HCT116 (cell line): ENCODE results near the gene BIN2. TPM values are rescaled to one million over a fixed set of nuclear protein-coding genes. Genes with fewer than 3 reads are reported as not detected.

Experiments used
- ATAC-seq: fragments of 200-7000 bp; cut with Tn5 transposase; 2 replicates; pipeline ENCODE4 v1.9.1; 2020; ENCODE audit warnings: mild to moderate bottlenecking, moderate library complexity
- BruUV-seq: library from RNA; stranded (reverse); fragments of 400-500 nt; replicated peaks from 2 replicates; lab custom pipeline; 2021; lab: Mats Ljungman, UMichigan
- CTCF ChIA-PET: fragments of 300-600 bp; sonication (Branson Sonifier 250); formaldehyde crosslinking; loops from one replicate; lab custom pipeline; 2021; ENCODE audit warnings: antibody characterized with exemption; lab: Charles Lee
- POLR2A ChIA-PET: fragments of 300-600, 350-600 bp; sonication (Branson Sonifier 250); formaldehyde crosslinking; loops from one replicate; lab custom pipeline; 2021; ENCODE audit warnings: antibody characterized with exemption; lab: Charles Lee
- RAD21 ChIA-PET, 2 experiments: fragments of 300-600 bp; sonication (Branson Sonifier 250); formaldehyde crosslinking; loops; one replicate each; lab custom pipeline; 2023; ENCODE audit warnings: low total read pairs in 2 of 2; ENCODE audit not compliant: uncharacterized antibody in 2 of 2, unreplicated experiment in 2 of 2, low non-redundant PET in 1 of 2; lab: Charles Lee
- DNase-seq: peaks from one replicate; pipeline ENCODE4 v3.0.0-alpha.2; 2010; ENCODE audit warnings: low read depth, low spot score
- H2AFZ ChIP-seq: fragments of 200-600 bp; shearing (Covaris generic), sonication (generic); 2 replicates; pipeline ENCODE4 v1.6.1; 2017; ENCODE audit warnings: low read depth, mixed run types, mixed read lengths, antibody characterized with exemption, low read length; ENCODE audit not compliant: poor library complexity, severe bottlenecking
- H3K27ac ChIP-seq: 2 replicates; pipeline ENCODE4 v1.5.1; 2012; ENCODE audit warnings: low read depth, low read length
- H3K27me3 ChIP-seq: fragments of 200-600 bp; sonication (generic); 2 replicates; pipeline ENCODE4 v1.6.1; 2016; ENCODE audit warnings: mixed run types, low read length, mixed read lengths; ENCODE audit not compliant: insufficient read depth
- H3K36me3 ChIP-seq, 2 experiments: fragments of 200-500 bp in 1 of 2; fragments of 200-600 bp in 1 of 2; sonication (Bioruptor generic) in 1 of 2; sonication (generic) in 1 of 2; 2 replicates each; pipeline versions ENCODE4 v1.5.1 to v1.6.1; 2014 to 2016; ENCODE audit warnings: low read length in 2 of 2, inconsistent platforms in 1 of 2, mixed read lengths in 1 of 2, mixed run types in 1 of 2; ENCODE audit not compliant: insufficient read depth in 2 of 2, control insufficient read depth in 1 of 2
- H3K4me1 ChIP-seq, 2 experiments: fragments of 200-600 bp in 1 of 2; sonication (generic) in 1 of 2; 2 replicates each; pipeline versions ENCODE4 v1.5.1 to v1.6.1; 2012 to 2017; ENCODE audit warnings: low read length in 2 of 2, inconsistent platforms in 1 of 2, mild to moderate bottlenecking in 1 of 2, mixed read lengths in 1 of 2, mixed run types in 1 of 2, moderate library complexity in 1 of 2; ENCODE audit not compliant: insufficient read depth in 2 of 2, control insufficient read depth in 1 of 2
- H3K4me2 ChIP-seq: fragments of 200-600 bp; sonication (generic); 2 replicates; pipeline ENCODE4 v1.6.1; 2017; ENCODE audit warnings: mixed run types, low read length, mixed read lengths
- H3K4me3 ChIP-seq, 2 experiments: fragments of 200-600 bp in 1 of 2; sonication (generic) in 1 of 2; replicated peaks in 1 of 2; 2 replicates each; pipeline ENCODE4 v1.5.1; 2011 to 2016; ENCODE audit warnings: low read length in 2 of 2, control low read depth in 1 of 2, low read depth in 1 of 2, mild to moderate bottlenecking in 1 of 2, mixed read lengths in 1 of 2, mixed run types in 1 of 2
- H3K79me2 ChIP-seq: fragments of 200-600 bp; sonication (generic); 2 replicates; pipeline ENCODE4 v1.6.1; 2017; ENCODE audit warnings: mild to moderate bottlenecking, mixed run types, low read length, moderate library complexity, mixed read lengths; ENCODE audit not compliant: insufficient read depth
- H3K9ac ChIP-seq: fragments of 200-600 bp; sonication (generic); 2 replicates; pipeline ENCODE4 v1.6.1; 2016; ENCODE audit warnings: low read length, mixed read lengths
- H3K9me2 ChIP-seq: fragments of 200-600 bp; sonication (generic), shearing (Covaris generic); 2 replicates; pipeline ENCODE4 v1.6.1; 2017; ENCODE audit warnings: mixed run types, mild to moderate bottlenecking, moderate library complexity; ENCODE audit not compliant: insufficient read depth
- H3K9me3 ChIP-seq, 2 experiments: fragments of 200-500 bp in 1 of 2; fragments of 200-600 bp in 1 of 2; sonication (Bioruptor generic) in 1 of 2; sonication (generic) in 1 of 2; 2 replicates each; pipeline ENCODE4 v1.6.1; 2014 to 2017; ENCODE audit warnings: low read length in 2 of 2, mixed read lengths in 2 of 2, inconsistent platforms in 1 of 2, low read depth in 1 of 2, mild to moderate bottlenecking in 1 of 2, mixed run types in 1 of 2, moderate library complexity in 1 of 2; ENCODE audit not compliant: control insufficient read depth in 1 of 2, insufficient read depth in 1 of 2
- H4K20me1 ChIP-seq: fragments of 200-600 bp; sonication (generic), shearing (Covaris generic); 2 replicates; pipeline ENCODE4 v1.6.1; 2017; ENCODE audit warnings: mixed run types, mild to moderate bottlenecking, moderate library complexity; ENCODE audit not compliant: insufficient read depth
- CBX3 ChIP-seq: IDR thresholded peaks from 2 replicates; pipeline ENCODE4 v1.6.1; 2012; ENCODE audit warnings: low read depth
- CEBPB ChIP-seq: IDR thresholded peaks from 2 replicates; pipeline ENCODE4 v1.6.1; 2012; ENCODE audit warnings: low read depth
- ELF1 ChIP-seq: IDR thresholded peaks from 2 replicates; pipeline ENCODE4 v1.6.1; 2012; ENCODE audit warnings: low read depth, borderline replicate concordance
- EZH2phosphoT487 ChIP-seq: fragments of 200-600 bp; IDR thresholded peaks from 2 replicates; pipeline ENCODE4 v1.6.1; 2018; ENCODE audit warnings: antibody characterized with exemption, borderline replicate concordance
- JUND ChIP-seq: IDR thresholded peaks from 2 replicates; pipeline ENCODE4 v1.6.1; 2012
- POLR2A ChIP-seq: IDR thresholded peaks from 2 replicates; pipeline ENCODE4 v1.7.0; 2011; ENCODE audit warnings: borderline replicate concordance; ENCODE audit not compliant: insufficient read depth, insufficient read length; ENCODE audit errors: extremely low read depth
- SIN3A ChIP-seq: IDR thresholded peaks from 2 replicates; pipeline ENCODE4 v1.6.1; 2012; ENCODE audit warnings: low read depth
- TCF7L2 ChIP-seq: IDR thresholded peaks from 2 replicates; pipeline ENCODE4 v1.7.0; 2011; ENCODE audit warnings: borderline replicate concordance, inconsistent platforms; ENCODE audit not compliant: insufficient read depth, insufficient read length; ENCODE audit errors: extremely low read depth
- YY1 ChIP-seq: IDR thresholded peaks from 2 replicates; pipeline ENCODE4 v1.6.1; 2011; ENCODE audit warnings: low read length, low read depth, moderate library complexity, mild to moderate bottlenecking; ENCODE audit not compliant: insufficient replicate concordance; ENCODE audit errors: extremely low read depth
- ZFX ChIP-seq: fragments of 450-650 bp; IDR thresholded peaks from 2 replicates; pipeline ENCODE4 v1.6.1; 2017
- ZNF274 ChIP-seq: fragments of 200-500 bp; sonication (Bioruptor generic); IDR thresholded peaks from 2 replicates; pipeline ENCODE4 v1.6.1; 2014; ENCODE audit warnings: mild to moderate bottlenecking, low read depth, low read length, inconsistent platforms
- intact Hi-C: fragments of 100-400 bp; cut with micrococcal nuclease; formaldehyde crosslinking; loops from 2 replicates; pipeline ENCODE4 v1.10.0; 2022
- total RNA-seq: library from RNA; stranded (reverse); gene quantifications from one replicate; pipeline ENCODE4 v1.2.1, GENCODE V29; 2021; ENCODE audit not compliant: unreplicated experiment
- TF ChIP-seq, protein P1 (sequence below), 3 experiments: fragments of 200-600 bp in 1 of 3; sonication (generic) in 1 of 3; IDR thresholded peaks in 2 of 3; conservative IDR thresholded peaks in 1 of 3; 2 replicates each; pipeline ENCODE4 v1.5.1; 2012 to 2017; ENCODE audit warnings: low read depth in 2 of 3, low read length in 2 of 3, antibody characterized with exemption in 1 of 3, borderline replicate concordance in 1 of 3, control low read depth in 1 of 3, mild to moderate bottlenecking in 1 of 3, mixed read lengths in 1 of 3, mixed run types in 1 of 3, moderate library complexity in 1 of 3; ENCODE audit not compliant: insufficient read depth in 1 of 3
- TF ChIP-seq, protein P2 (sequence below): IDR thresholded peaks from 2 replicates; pipeline ENCODE4 v1.6.1; 2012
- TF ChIP-seq, protein P3 (sequence below): IDR thresholded peaks from 2 replicates; pipeline ENCODE4 v1.6.1; 2011; ENCODE audit warnings: mild to moderate bottlenecking, low read length, moderate library complexity; ENCODE audit not compliant: insufficient replicate concordance; ENCODE audit errors: extremely low read depth

Gene BIN2
- total RNA-seq, 1 experiment from 2014 or later = 0.22 TPM

GRCh38 chr12:51333536-51333935, 9.6 kb upstream of the BIN2 start:
- H3K4me1 ChIP-seq = peaks cover 0 to 4% of the 10 kb centered on the region in 2 experiments; a peak in 1 of 4 replicates
- no peaks in the 10 kb centered on the region for H3K79me2 ChIP-seq
- H3K27ac ChIP-seq = no peak overlapping the region
- BruUV-seq = no TSS peak
- H3K27me3 ChIP-seq = no peaks in the 10 kb centered on the region
- ChIA-PET CTCF (no interaction called here), RAD21 (no interaction called here), POLR2A (interaction anchor here (0.6 kb wide), 1 partner anchor 65 kb away, joined by 3 read pairs; no protein-coding TSS in a partner anchor)
- TF ChIP-seq ZFX (no peak), JUND (no peak), SIN3A (no peak), CEBPB (no peak), TCF7L2 (no peak), ELF1 (no peak), YY1 (no peak), ZNF274 (no peak), POLR2A (no peak), CBX3 (no peak), EZH2phosphoT487 (no peak)
- TF ChIP-seq, protein P1, sequence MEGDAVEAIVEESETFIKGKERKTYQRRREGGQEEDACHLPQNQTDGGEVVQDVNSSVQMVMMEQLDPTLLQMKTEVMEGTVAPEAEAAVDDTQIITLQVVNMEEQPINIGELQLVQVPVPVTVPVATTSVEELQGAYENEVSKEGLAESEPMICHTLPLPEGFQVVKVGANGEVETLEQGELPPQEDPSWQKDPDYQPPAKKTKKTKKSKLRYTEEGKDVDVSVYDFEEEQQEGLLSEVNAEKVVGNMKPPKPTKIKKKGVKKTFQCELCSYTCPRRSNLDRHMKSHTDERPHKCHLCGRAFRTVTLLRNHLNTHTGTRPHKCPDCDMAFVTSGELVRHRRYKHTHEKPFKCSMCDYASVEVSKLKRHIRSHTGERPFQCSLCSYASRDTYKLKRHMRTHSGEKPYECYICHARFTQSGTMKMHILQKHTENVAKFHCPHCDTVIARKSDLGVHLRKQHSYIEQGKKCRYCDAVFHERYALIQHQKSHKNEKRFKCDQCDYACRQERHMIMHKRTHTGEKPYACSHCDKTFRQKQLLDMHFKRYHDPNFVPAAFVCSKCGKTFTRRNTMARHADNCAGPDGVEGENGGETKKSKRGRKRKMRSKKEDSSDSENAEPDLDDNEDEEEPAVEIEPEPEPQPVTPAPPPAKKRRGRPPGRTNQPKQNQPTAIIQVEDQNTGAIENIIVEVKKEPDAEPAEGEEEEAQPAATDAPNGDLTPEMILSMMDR (IDR thresholded peaks at IDR 0.05 in 2 of 3, conservative IDR thresholded peaks at IDR 0.05 in 1 of 3; ENCODE audit: borderline replicate concordance in 1 of 3, insufficient read depth in 1 of 3, low read depth in 2 of 3, low read length in 2 of 3) = no peak
- TF ChIP-seq, protein P2, sequence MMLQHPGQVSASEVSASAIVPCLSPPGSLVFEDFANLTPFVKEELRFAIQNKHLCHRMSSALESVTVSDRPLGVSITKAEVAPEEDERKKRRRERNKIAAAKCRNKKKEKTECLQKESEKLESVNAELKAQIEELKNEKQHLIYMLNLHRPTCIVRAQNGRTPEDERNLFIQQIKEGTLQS = no peak
- TF ChIP-seq, protein P3, sequence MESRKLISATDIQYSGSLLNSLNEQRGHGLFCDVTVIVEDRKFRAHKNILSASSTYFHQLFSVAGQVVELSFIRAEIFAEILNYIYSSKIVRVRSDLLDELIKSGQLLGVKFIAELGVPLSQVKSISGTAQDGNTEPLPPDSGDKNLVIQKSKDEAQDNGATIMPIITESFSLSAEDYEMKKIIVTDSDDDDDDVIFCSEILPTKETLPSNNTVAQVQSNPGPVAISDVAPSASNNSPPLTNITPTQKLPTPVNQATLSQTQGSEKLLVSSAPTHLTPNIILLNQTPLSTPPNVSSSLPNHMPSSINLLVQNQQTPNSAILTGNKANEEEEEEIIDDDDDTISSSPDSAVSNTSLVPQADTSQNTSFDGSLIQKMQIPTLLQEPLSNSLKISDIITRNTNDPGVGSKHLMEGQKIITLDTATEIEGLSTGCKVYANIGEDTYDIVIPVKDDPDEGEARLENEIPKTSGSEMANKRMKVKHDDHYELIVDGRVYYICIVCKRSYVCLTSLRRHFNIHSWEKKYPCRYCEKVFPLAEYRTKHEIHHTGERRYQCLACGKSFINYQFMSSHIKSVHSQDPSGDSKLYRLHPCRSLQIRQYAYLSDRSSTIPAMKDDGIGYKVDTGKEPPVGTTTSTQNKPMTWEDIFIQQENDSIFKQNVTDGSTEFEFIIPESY = no peak
- no peak overlapping the region for H3K4me2 ChIP-seq
- H3K9ac ChIP-seq = no peak overlapping the region
- no peaks in the 10 kb centered on the region for H3K9me2 ChIP-seq
- no peak for DNase-seq
- H3K4me3 ChIP-seq = no peak overlapping the region
- intact Hi-C loops = no loop called here
- no peak for ATAC-seq
- H2AFZ ChIP-seq = peak overlapping the region; percentile 15
- no peaks in the 10 kb centered on the region for H4K20me1 ChIP-seq
- no peaks in the 10 kb centered on the region for H3K36me3 ChIP-seq
- no peaks in the 10 kb centered on the region for H3K9me3 ChIP-seq
